SK-N-SH (cell line): ENCODE data around the gene NOCT. TPM values are rescaled to one million over a fixed set of nuclear protein-coding genes. Genes with fewer than 3 reads are reported as not detected.
A peak's percentile ranks its signal among the peaks of the same experiment; 100 is the strongest.
"Not testable (repeated sequence)": the region's sequence is repeated elsewhere in the genome, so short reads cannot be mapped to it uniquely, and the experiment has no call there.

Experiments used
- CTCF ChIA-PET: fragments of 300-600, 350-600 bp; formaldehyde crosslinking; extraction: SDS; loops from one replicate; lab custom pipeline; 2021; lab: Yijun Ruan, JAX
- POLR2A ChIA-PET: fragments of 350-600 bp; sonication (Branson Sonifier 250); formaldehyde crosslinking; extraction: SDS; loops from one replicate; lab custom pipeline; 2020; ENCODE audit warnings: antibody characterized with exemption, inconsistent platforms; lab: Yijun Ruan, JAX
- DNase-seq: peaks from one replicate; pipeline ENCODE4 v3.0.0; 2012
- H2AFZ ChIP-seq: fragments of 200-600 bp; sonication (generic); 2 replicates; pipeline ENCODE4 v1.8.1; 2016; ENCODE audit warnings: antibody characterized with exemption, mild to moderate bottlenecking, low read depth
- H3F3A ChIP-seq: fragments of 200-600 bp; sonication (generic); replicated peaks from 2 replicates; pipeline ENCODE3; 2016; ENCODE audit warnings: antibody characterized with exemption, mild to moderate bottlenecking; ENCODE audit not compliant: insufficient read depth
- H3K27ac ChIP-seq, 2 experiments: fragments of 200-500 bp in 1 of 2; fragments of 200-600 bp in 1 of 2; sonication (Bioruptor generic) in 1 of 2; sonication (generic), shearing (Covaris generic) in 1 of 2; 2 replicates each; pipeline versions ENCODE4 v1.5.1 to v1.6.1; 2014 to 2016; ENCODE audit warnings: low read depth in 2 of 2, inconsistent platforms in 1 of 2, low read length in 1 of 2, mild to moderate bottlenecking in 1 of 2, mixed read lengths in 1 of 2
- H3K27me3 ChIP-seq: fragments of 200-600 bp; sonication (generic), shearing (Covaris generic); 2 replicates; pipeline ENCODE4 v1.6.1; 2016; ENCODE audit warnings: mixed run types; ENCODE audit not compliant: insufficient read depth
- H3K36me3 ChIP-seq, 2 experiments: fragments of 200-500 bp in 1 of 2; fragments of 200-600 bp in 1 of 2; sonication (Bioruptor generic) in 1 of 2; sonication (generic) in 1 of 2; replicated peaks in 1 of 2; 2 replicates each; pipeline versions ENCODE3 to v1.5.1; 2014 to 2016; ENCODE audit warnings: low read length in 1 of 2, mild to moderate bottlenecking in 1 of 2; ENCODE audit not compliant: insufficient read depth in 2 of 2, control insufficient read depth in 1 of 2
- H3K4me1 ChIP-seq, 2 experiments: fragments of 200-500 bp in 1 of 2; fragments of 200-600 bp in 1 of 2; sonication (Bioruptor generic) in 1 of 2; sonication (generic), shearing (Covaris generic) in 1 of 2; 2 replicates each; pipeline versions ENCODE4 v1.5.1 to v1.6.1; 2014 to 2016; ENCODE audit warnings: low read depth in 1 of 2, low read length in 1 of 2, mixed run types in 1 of 2; ENCODE audit not compliant: insufficient read depth in 2 of 2, control insufficient read depth in 1 of 2
- H3K4me2 ChIP-seq: fragments of 200-600 bp; sonication (generic), shearing (Covaris generic); 2 replicates; pipeline ENCODE4 v1.6.1; 2017; ENCODE audit warnings: mixed run types
- H3K4me3 ChIP-seq, 2 experiments: fragments of 200-500 bp in 1 of 2; fragments of 200-600 bp in 1 of 2; sonication (Bioruptor generic) in 1 of 2; sonication (generic), shearing (Covaris generic) in 1 of 2; 2 replicates each; pipeline versions ENCODE4 v1.5.1 to v1.8.1; 2014 to 2016; ENCODE audit warnings: low read depth in 2 of 2, inconsistent platforms in 1 of 2, low read length in 1 of 2, mild to moderate bottlenecking in 1 of 2, mixed read lengths in 1 of 2, moderate library complexity in 1 of 2
- H3K79me2 ChIP-seq: fragments of 200-600 bp; sonication (generic); 2 replicates; pipeline ENCODE4 v1.8.1; 2017; ENCODE audit warnings: mild to moderate bottlenecking; ENCODE audit not compliant: insufficient read depth
- H3K9ac ChIP-seq: fragments of 200-600 bp; sonication (generic); 2 replicates; pipeline ENCODE4 v1.6.1; 2017; ENCODE audit warnings: mixed run types
- H3K9me2 ChIP-seq: fragments of 200-600 bp; sonication (generic); 2 replicates; pipeline ENCODE4 v1.6.1; 2017; ENCODE audit warnings: mixed run types
- H3K9me3 ChIP-seq: fragments of 200-600 bp; sonication (generic); 2 replicates; pipeline ENCODE4 v1.6.1; 2017; ENCODE audit warnings: mixed run types, mild to moderate bottlenecking, moderate library complexity
- H4K20me1 ChIP-seq: fragments of 200-600 bp; sonication (generic); 2 replicates; pipeline ENCODE4 v1.6.1; 2017; ENCODE audit warnings: mild to moderate bottlenecking, mixed run types; ENCODE audit not compliant: insufficient read depth
- CHD2 ChIP-seq: fragments of 150-350 bp; IDR thresholded peaks from 2 replicates; pipeline ENCODE4 v1.6.1; 2018; ENCODE audit warnings: low read length; ENCODE audit not compliant: partially characterized antibody
- EP300 ChIP-seq, 2 experiments: IDR thresholded peaks; 2 replicates each; pipeline versions ENCODE4 v1.4.0 to v1.6.1; 2012; ENCODE audit warnings: borderline replicate concordance in 1 of 2, low read depth in 1 of 2, low read length in 1 of 2
- FOSL2 ChIP-seq: IDR thresholded peaks from 2 replicates; pipeline ENCODE4 v1.4.0; 2012; ENCODE audit warnings: low read depth, mild to moderate bottlenecking, moderate library complexity, borderline replicate concordance
- FOXJ3 ChIP-seq: sonication (generic); formaldehyde crosslinking; IDR thresholded peaks from 2 replicates; pipeline ENCODE4 v1.5.1; 2020; ENCODE audit warnings: mild to moderate bottlenecking, missing genetic modification reagents
- GABPA ChIP-seq: IDR thresholded peaks from 2 replicates; pipeline ENCODE4 v1.4.0; 2012; ENCODE audit warnings: low read depth, mild to moderate bottlenecking
- GATA2 ChIP-seq: sonication (generic); formaldehyde crosslinking; IDR thresholded peaks from 2 replicates; pipeline ENCODE4 v1.5.0; 2020; ENCODE audit warnings: mild to moderate bottlenecking, missing genetic modification reagents
- NFIC ChIP-seq: IDR thresholded peaks from 2 replicates; pipeline ENCODE4 v1.4.0; 2012; ENCODE audit warnings: borderline replicate concordance
- POLR2AphosphoS5 ChIP-seq: IDR thresholded peaks from 2 replicates; pipeline ENCODE4 v1.6.1; 2012; ENCODE audit warnings: low read depth, low read length
- RFX5 ChIP-seq: IDR thresholded peaks from 2 replicates; pipeline ENCODE4 v1.6.1; 2012; ENCODE audit warnings: mild to moderate bottlenecking, improper control_type of control experiment, low read length
- SIN3A ChIP-seq: IDR thresholded peaks from 2 replicates; pipeline ENCODE4 v1.6.1; 2012; ENCODE audit warnings: low read depth, mild to moderate bottlenecking, low read length, moderate library complexity, borderline replicate concordance
- SMC3 ChIP-seq: IDR thresholded peaks from 2 replicates; pipeline ENCODE4 v1.6.1; 2012; ENCODE audit warnings: low read depth, low read length, improper control_type of control experiment
- TAF1 ChIP-seq: IDR thresholded peaks from 2 replicates; pipeline ENCODE4 v1.6.1; 2012; ENCODE audit warnings: low read depth, mild to moderate bottlenecking, low read length, moderate library complexity, borderline replicate concordance
- TCF12 ChIP-seq: IDR thresholded peaks from 2 replicates; pipeline ENCODE4 v1.4.0; 2012
- YY1 ChIP-seq: IDR thresholded peaks from 2 replicates; pipeline ENCODE4 v1.4.0; 2012; ENCODE audit warnings: low read depth, mild to moderate bottlenecking
- WGBS: methylation state at CpG from one replicate; pipeline ENCODE4 v1.1.6; 2017; ENCODE audit warnings: low lambda C conversion rate; 5-methylcytosine and 5-hydroxymethylcytosine counted together
- polyA plus RNA-seq, 3 experiments: library from polyadenylated mRNA; depleted of rRNA; stranded (reverse); fragments of >200 nt; gene quantifications; 2 replicates each; pipeline ENCODE4 v1.2.3, GENCODE V29; 2012
- TF ChIP-seq, protein P1 (sequence below): IDR thresholded peaks from 2 replicates; pipeline ENCODE4 v1.4.0; 2012; ENCODE audit warnings: low read depth, borderline replicate concordance
- TF ChIP-seq, protein P2 (sequence below): fragments of 200-600 bp; sonication (generic); IDR thresholded peaks from 2 replicates; pipeline ENCODE4 v1.6.1; 2017; ENCODE audit warnings: antibody characterized with exemption, mild to moderate bottlenecking, moderate library complexity
- TF ChIP-seq, protein P3 (sequence below): IDR thresholded peaks from 2 replicates; pipeline ENCODE4 v1.4.0; 2012; ENCODE audit warnings: low read depth
- TF ChIP-seq, protein P4 (sequence below): fragments of 150-350 bp; IDR thresholded peaks from 2 replicates; pipeline ENCODE4 v1.6.1; 2017; ENCODE audit warnings: antibody characterized with exemption, low read length, low read depth, borderline replicate concordance

NOCT gene
- polyA plus RNA-seq, 1 of the 3 experiments (the other 2 are of a cell fraction) = 3.8 TPM

DNA sequence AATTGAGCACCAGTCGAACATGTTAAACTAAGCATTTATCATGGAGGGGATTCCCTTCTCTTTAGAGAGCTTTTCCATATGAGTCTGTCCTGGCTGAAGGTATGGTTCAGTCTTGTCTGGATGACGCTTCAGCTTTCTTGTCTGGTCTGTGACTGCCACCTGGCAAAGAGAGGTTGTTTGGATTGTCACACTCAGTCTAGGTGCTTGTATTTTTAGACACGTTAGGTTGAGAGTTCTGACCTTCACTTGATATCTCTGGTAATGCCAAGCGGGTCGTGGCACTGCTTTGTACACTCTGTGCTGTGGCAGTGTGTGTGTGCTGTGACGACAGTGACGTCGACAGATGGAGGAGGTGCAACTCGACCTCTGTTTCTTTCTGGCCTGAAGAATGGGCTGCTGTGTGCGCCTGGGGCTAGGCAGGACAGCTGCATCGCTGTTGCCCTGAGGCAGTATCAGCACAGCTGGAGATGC lies 12.6 kb downstream of the NOCT start:
- H4K20me1 ChIP-seq = peaks cover 88% of the 10 kb centered on the region
- H2AFZ ChIP-seq = no peak overlapping the region
- H3K4me2 ChIP-seq = no peak overlapping the region
- no peaks in the 10 kb centered on the region for H3K27me3 ChIP-seq
- peaks cover 0 to 6% of the 10 kb centered on the region in 2 experiments; a peak in 1 of 4 replicates for H3K4me1 ChIP-seq
- no peaks in the 10 kb centered on the region for H3K9me2 ChIP-seq
- H3K9me3 ChIP-seq = no peaks in the 10 kb centered on the region
- ChIA-PET POLR2A (interaction anchor here (0.7 to 1.4 kb wide), 3 partner anchors 9 to 16 kb away, joined by 3 to 4 read pairs (median 3); partner anchors contain the start of gene NOCT), CTCF (interaction anchor here (0.6 to 4.9 kb wide), 4 partner anchors 9 to 329 kb away, joined by 3 to 61 read pairs (median 6); no protein-coding TSS in a partner anchor)
- no peaks in the 10 kb centered on the region for H3K36me3 ChIP-seq
- H3K9ac ChIP-seq = no peak overlapping the region
- H3F3A ChIP-seq = peaks cover 10% of the 10 kb centered on the region
- H3K4me3 ChIP-seq = no peak overlapping the region
- H3K79me2 ChIP-seq = peaks cover 99% of the 10 kb centered on the region
- H3K27ac ChIP-seq = peak overlapping the region in 1 of 2 experiments; percentile 6; a peak in 1 of 4 replicates
- TF ChIP-seq, protein P1, sequence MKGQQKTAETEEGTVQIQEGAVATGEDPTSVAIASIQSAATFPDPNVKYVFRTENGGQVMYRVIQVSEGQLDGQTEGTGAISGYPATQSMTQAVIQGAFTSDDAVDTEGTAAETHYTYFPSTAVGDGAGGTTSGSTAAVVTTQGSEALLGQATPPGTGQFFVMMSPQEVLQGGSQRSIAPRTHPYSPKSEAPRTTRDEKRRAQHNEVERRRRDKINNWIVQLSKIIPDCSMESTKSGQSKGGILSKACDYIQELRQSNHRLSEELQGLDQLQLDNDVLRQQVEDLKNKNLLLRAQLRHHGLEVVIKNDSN = no peak
- TF ChIP-seq CHD2 = no peak
- TF ChIP-seq TAF1 = no peak
- TF ChIP-seq RFX5 = no peak
- no peak for TF ChIP-seq SIN3A
- no peak for TF ChIP-seq EP300 (IDR thresholded peaks at IDR 0.05; ENCODE audit: borderline replicate concordance in 1 of 2, low read depth in 1 of 2, low read length in 1 of 2)
- TF ChIP-seq SMC3 = no peak
- TF ChIP-seq GATA2 (CRISPR knock-in tag) = no peak
- no peak for TF ChIP-seq YY1
- no peak for TF ChIP-seq FOXJ3
- TF ChIP-seq, protein P2, sequence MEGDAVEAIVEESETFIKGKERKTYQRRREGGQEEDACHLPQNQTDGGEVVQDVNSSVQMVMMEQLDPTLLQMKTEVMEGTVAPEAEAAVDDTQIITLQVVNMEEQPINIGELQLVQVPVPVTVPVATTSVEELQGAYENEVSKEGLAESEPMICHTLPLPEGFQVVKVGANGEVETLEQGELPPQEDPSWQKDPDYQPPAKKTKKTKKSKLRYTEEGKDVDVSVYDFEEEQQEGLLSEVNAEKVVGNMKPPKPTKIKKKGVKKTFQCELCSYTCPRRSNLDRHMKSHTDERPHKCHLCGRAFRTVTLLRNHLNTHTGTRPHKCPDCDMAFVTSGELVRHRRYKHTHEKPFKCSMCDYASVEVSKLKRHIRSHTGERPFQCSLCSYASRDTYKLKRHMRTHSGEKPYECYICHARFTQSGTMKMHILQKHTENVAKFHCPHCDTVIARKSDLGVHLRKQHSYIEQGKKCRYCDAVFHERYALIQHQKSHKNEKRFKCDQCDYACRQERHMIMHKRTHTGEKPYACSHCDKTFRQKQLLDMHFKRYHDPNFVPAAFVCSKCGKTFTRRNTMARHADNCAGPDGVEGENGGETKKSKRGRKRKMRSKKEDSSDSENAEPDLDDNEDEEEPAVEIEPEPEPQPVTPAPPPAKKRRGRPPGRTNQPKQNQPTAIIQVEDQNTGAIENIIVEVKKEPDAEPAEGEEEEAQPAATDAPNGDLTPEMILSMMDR = no peak
- TF ChIP-seq, protein P3, sequence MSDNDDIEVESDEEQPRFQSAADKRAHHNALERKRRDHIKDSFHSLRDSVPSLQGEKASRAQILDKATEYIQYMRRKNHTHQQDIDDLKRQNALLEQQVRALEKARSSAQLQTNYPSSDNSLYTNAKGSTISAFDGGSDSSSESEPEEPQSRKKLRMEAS = no peak
- no peak for TF ChIP-seq GABPA
- no peak for TF ChIP-seq TCF12
- TF ChIP-seq, protein P4, sequence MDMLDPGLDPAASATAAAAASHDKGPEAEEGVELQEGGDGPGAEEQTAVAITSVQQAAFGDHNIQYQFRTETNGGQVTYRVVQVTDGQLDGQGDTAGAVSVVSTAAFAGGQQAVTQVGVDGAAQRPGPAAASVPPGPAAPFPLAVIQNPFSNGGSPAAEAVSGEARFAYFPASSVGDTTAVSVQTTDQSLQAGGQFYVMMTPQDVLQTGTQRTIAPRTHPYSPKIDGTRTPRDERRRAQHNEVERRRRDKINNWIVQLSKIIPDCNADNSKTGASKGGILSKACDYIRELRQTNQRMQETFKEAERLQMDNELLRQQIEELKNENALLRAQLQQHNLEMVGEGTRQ = no peak
- no peak for TF ChIP-seq FOSL2
- no peak for TF ChIP-seq POLR2AphosphoS5
- TF ChIP-seq NFIC = no peak
- TF ChIP-seq, all 33 proteins: peak for 0
- no peak for DNase-seq
- 77% methylated on average over 11 of the region's 11 CpGs for WGBS

DNA sequence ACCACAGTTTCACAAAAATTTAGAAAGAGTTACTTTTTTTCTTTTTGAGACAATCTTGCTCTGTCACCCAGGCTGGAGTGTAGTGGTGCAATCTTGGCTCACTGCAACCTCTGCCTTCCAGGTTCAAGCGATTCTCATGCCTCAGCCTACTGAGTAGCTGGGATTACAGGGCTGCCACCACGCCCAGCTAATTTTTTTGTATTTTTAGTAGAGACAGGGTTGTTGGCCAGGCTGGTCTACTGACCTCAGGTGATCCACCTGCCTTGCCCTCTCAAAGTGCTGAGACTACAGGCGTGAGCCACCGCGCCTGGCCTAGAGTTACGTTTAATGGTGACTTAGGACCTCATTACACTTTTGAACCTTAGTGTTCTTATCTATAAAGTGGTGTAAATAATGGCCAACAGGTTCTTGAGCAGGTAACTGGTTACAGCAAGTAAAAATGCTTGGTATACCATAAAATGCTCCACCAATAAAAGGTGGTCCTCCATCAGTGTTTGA lies 14.3 kb downstream of the NOCT start:
- not testable (repeated sequence) for H2AFZ ChIP-seq, H3K9me3 ChIP-seq, H3K4me1 ChIP-seq, H3K36me3 ChIP-seq, DNase-seq, H3K4me2 ChIP-seq, H3K4me3 ChIP-seq, H3K9ac ChIP-seq, H3K9me2 ChIP-seq, H3K27ac ChIP-seq, H3K27me3 ChIP-seq
- Histone ChIP-seq H3F3A (peaks cover 13% of the 10 kb centered on the region), H4K20me1 (peaks cover 88% of the 10 kb centered on the region), H3K79me2 (peaks cover 99% of the 10 kb centered on the region)
- ChIA-PET POLR2A (interaction anchor here (0.6 to 2.1 kb wide), 4 partner anchors 11 to 148 kb away, joined by 3 to 7 read pairs (median 3); no protein-coding TSS in a partner anchor), CTCF (interaction anchor here (0.6 to 4.9 kb wide), 51 partner anchors 7 to 621 kb away, joined by 3 to 74 read pairs (median 6); partner anchors contain the start of genes ELF2, NAA15 and NDUFC1)
- 100% methylated on average over 6 of the region's 6 CpGs for WGBS
